NCI-H2196 (cell line): ENCODE measurements around the gene HPN.
"Not testable (repeated sequence)": the region's sequence is repeated elsewhere in the genome, so short reads cannot be mapped to it uniquely, and the experiment has no call there.

Experiments
- DNase-seq: peaks from one replicate; lab custom pipeline; 2025; ENCODE audit not compliant: unreplicated experiment; lab: John Stamatoyannopoulos, UW

Gene HPN

GRCh38 chr19:35041548-35042055, at the start of gene HPN:
Gene HPN, plus strand, starts transcription at chr19:35041721. Its CDS starts 786 bp downstream, at chr19:35042507.
- peak; percentile 75 for DNase-seq

- DNase-seq = not testable (repeated sequence)
Measured at GRCh38 chr19:34992582-34992981, 48.9 kb upstream of the HPN start.

GRCh38 chr19:34994286-34994642, 47.3 kb upstream of the HPN start:
- DNase-seq = no peak

- DNase-seq = peak; percentile 78
Measured at GRCh38 chr19:34994643-34995541, 46.6 kb upstream of the HPN start.

- DNase-seq = no peak
Measured at GRCh38 chr19:34995551-34995950, 46.0 kb upstream of the HPN start.

GRCh38 chr19:34997071-34997617, 44.4 kb upstream of the HPN start:
- DNase-seq = no peak

GRCh38 chr19:34998224-34998623, 43.3 kb upstream of the HPN start:
- DNase-seq = not testable (repeated sequence)

- no peak for DNase-seq
Measured at GRCh38 chr19:34998777-34999497, 42.6 kb upstream of the HPN start.

- peak; percentile 90 for DNase-seq
Measured at GRCh38 chr19:34999498-35000337, 41.8 kb upstream of the HPN start, which contains the start of gene GRAMD1A. Gene GRAMD1A, plus strand, starts transcription at chr19:35000323. Its CDS starts 156 bp downstream, at chr19:35000479.

GRCh38 chr19:35000338-35000646, 41.2 kb upstream of the HPN start:
- DNase-seq = no peak

GRCh38 chr19:35000647-35001501, 40.6 kb upstream of the HPN start:
- DNase-seq = peak; percentile 16

GRCh38 chr19:35002037-35002535, 39.4 kb upstream of the HPN start:
- DNase-seq = no peak

- no peak for DNase-seq
Measured at GRCh38 chr19:35004517-35005255, 36.8 kb upstream of the HPN start.

- DNase-seq = no peak
Measured at GRCh38 chr19:35005256-35005977, 36.1 kb upstream of the HPN start.

GRCh38 chr19:35006007-35006341, 35.5 kb upstream of the HPN start:
- DNase-seq = not testable (repeated sequence)

- no peak for DNase-seq
Measured at GRCh38 chr19:35006342-35006998, 35.1 kb upstream of the HPN start.

GRCh38 chr19:35006999-35007365, 34.5 kb upstream of the HPN start:
- DNase-seq = no peak

GRCh38 chr19:35007427-35007826, 34.1 kb upstream of the HPN start:
- not testable (repeated sequence) for DNase-seq
